Liver (tissue), 9 donors: ENCODE measurements around the gene TMEM86B. TPM values are rescaled to one million over a fixed set of nuclear protein-coding genes. Genes with fewer than 3 reads are reported as not detected.

Experiments
- DNase-seq: peaks from one replicate; pipeline ENCODE4 v3.0.0-alpha.2; 2017; ENCODE audit warnings: low spot score
- H3K27ac ChIP-seq, 2 donors: one replicate each; pipeline ENCODE4 v1.7.0; 2013; ENCODE audit warnings: inconsistent platforms in 2 of 2, low read length in 2 of 2, control low read depth in 1 of 2, low read depth in 1 of 2, mild to moderate bottlenecking in 1 of 2
- H3K27me3 ChIP-seq, 4 donors: one replicate each; pipeline versions ENCODE4 v1.6.1 to v1.7.0; 2013; ENCODE audit warnings: low read length in 3 of 4, inconsistent platforms in 1 of 4, mild to moderate bottlenecking in 1 of 4, moderate library complexity in 1 of 4; ENCODE audit not compliant: control insufficient read depth in 4 of 4, insufficient read depth in 4 of 4
- H3K36me3 ChIP-seq, 4 donors: one replicate each; pipeline versions ENCODE4 v1.6.1 to v1.7.0; 2013; ENCODE audit warnings: low read length in 3 of 4, mild to moderate bottlenecking in 3 of 4, low read depth in 1 of 4, moderate library complexity in 1 of 4; ENCODE audit not compliant: control insufficient read depth in 4 of 4, insufficient read depth in 3 of 4
- H3K4me1 ChIP-seq, 4 donors: one replicate each; pipeline versions ENCODE4 v1.6.1 to v1.7.0; 2013; ENCODE audit warnings: low read length in 3 of 4, mild to moderate bottlenecking in 3 of 4, moderate library complexity in 1 of 4; ENCODE audit not compliant: control insufficient read depth in 4 of 4, insufficient read depth in 4 of 4
- H3K4me3 ChIP-seq, 3 donors: one replicate each; pipeline versions ENCODE4 v1.6.1 to v1.7.0; 2013; ENCODE audit warnings: low read length in 3 of 3, control low read depth in 1 of 3, low read depth in 1 of 3, mild to moderate bottlenecking in 1 of 3
- H3K9ac ChIP-seq, 2 donors: one replicate each; pipeline ENCODE4 v1.7.0; 2013; ENCODE audit warnings: low read length in 2 of 2, mild to moderate bottlenecking in 2 of 2, moderate library complexity in 2 of 2, control low read depth in 1 of 2, low read depth in 1 of 2
- H3K9me3 ChIP-seq, 4 donors: one replicate each; pipeline versions ENCODE4 v1.6.1 to v1.7.0; 2013; ENCODE audit warnings: low read length in 3 of 4; ENCODE audit not compliant: control insufficient read depth in 4 of 4
- EGR1 ChIP-seq, 2 donors: IDR thresholded peaks; 2 replicates each; pipeline ENCODE4 v1.6.1; 2016 to 2018; ENCODE audit warnings: antibody characterized with exemption in 2 of 2, low read depth in 2 of 2
- FOXA1 ChIP-seq: IDR thresholded peaks from 2 replicates; pipeline ENCODE4 v1.6.1; 2016; ENCODE audit warnings: antibody characterized with exemption
- GABPA ChIP-seq, 2 donors: IDR thresholded peaks in 1 of 2; conservative IDR thresholded peaks in 1 of 2; 2 replicates each; pipeline ENCODE4 v1.6.1; 2016; ENCODE audit warnings: antibody characterized with exemption in 2 of 2, mild to moderate bottlenecking in 1 of 2, moderate library complexity in 1 of 2
- NR2F2 ChIP-seq: IDR thresholded peaks from 2 replicates; pipeline ENCODE4 v1.6.1; 2016; ENCODE audit warnings: antibody characterized with exemption
- RXRA ChIP-seq, 2 donors: IDR thresholded peaks; 2 replicates each; pipeline ENCODE4 v1.6.1; 2017 to 2018; ENCODE audit warnings: antibody characterized with exemption in 2 of 2, mild to moderate bottlenecking in 1 of 2
- TAF1 ChIP-seq: conservative IDR thresholded peaks from 2 replicates; pipeline ENCODE4 v1.6.1; 2016; ENCODE audit warnings: antibody characterized with exemption, mild to moderate bottlenecking
- YY1 ChIP-seq: IDR thresholded peaks from 2 replicates; pipeline ENCODE4 v1.6.1; 2016; ENCODE audit warnings: antibody characterized with exemption, mild to moderate bottlenecking
- WGBS: extraction: QIAGEN DNeasy Blood & Tissue Kit; methylation state at CpG from one replicate; pipeline ENCODE4 v1.1.7; 2013; 5-methylcytosine and 5-hydroxymethylcytosine counted together
- polyA plus RNA-seq, 2 donors: library from polyadenylated mRNA; stranded (reverse) in 1 of 2; unstranded in 1 of 2; fragments of 200-250 nt in 1 of 2; fragments of >200 nt in 1 of 2; fragmentation: Nextera tagmentation in 1 of 2; extraction: Ambion mirVana in 1 of 2; gene quantifications; one replicate each; pipeline versions ENCODE4 v1.2.1 to v1.2.3, GENCODE V29; 2013 to 2015
- total RNA-seq, 2 donors: library from RNA; depleted of rRNA; stranded (reverse); fragments of >200 nt; gene quantifications; one replicate each; pipeline ENCODE4 v1.2.3, GENCODE V29; 2014
- TF ChIP-seq, protein P1 (sequence below): IDR thresholded peaks from 2 replicates; pipeline ENCODE4 v1.6.1; 2016; ENCODE audit warnings: antibody characterized with exemption
- TF ChIP-seq, protein P2 (sequence below): IDR thresholded peaks from 2 replicates; pipeline ENCODE4 v1.6.1; 2016; ENCODE audit warnings: antibody characterized with exemption, mild to moderate bottlenecking
- TF ChIP-seq, protein P3 (sequence below): IDR thresholded peaks from 2 replicates; pipeline ENCODE4 v1.6.1; 2016; ENCODE audit warnings: antibody characterized with exemption
- TF ChIP-seq, protein P4 (sequence below): IDR thresholded peaks from 2 replicates; pipeline ENCODE4 v1.6.1; 2016; ENCODE audit warnings: antibody characterized with exemption
- TF ChIP-seq, protein P5 (sequence below): fragments of 150-350 bp; IDR thresholded peaks from 2 replicates; pipeline ENCODE4 v1.5.1; 2017; ENCODE audit warnings: improper control_type of control experiment, low read depth, low read length; ENCODE audit not compliant: missing input control
- donor health status: healthy.
- donor health status: healthy.
- donor health status: healthy.
- donor health status: healthy.
- donor health status: healthy.

TMEM86B gene
- total and polyA plus RNA-seq, 4 donors = 4.8 to 20.1 (median 16.6) TPM

DNA sequence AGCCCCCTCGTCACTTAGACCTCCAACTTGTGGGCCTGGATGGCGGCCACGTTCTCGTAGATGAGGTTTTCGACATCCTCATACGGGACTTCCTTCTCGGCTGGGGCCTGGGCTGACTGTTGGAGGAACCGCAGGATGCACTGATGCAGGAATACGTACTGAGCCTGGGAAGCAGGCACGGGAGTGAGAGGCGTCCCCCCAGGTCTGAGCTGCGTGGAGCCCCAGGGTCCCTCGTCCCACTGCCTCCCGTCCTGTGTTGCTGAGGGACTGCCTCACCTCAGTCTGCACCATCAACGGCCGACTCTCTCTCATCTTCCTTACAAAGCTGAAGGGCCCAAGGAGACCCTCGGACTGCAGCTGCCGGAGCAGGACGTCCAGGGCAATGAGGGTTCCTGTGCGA, 46.8 kb downstream of the TMEM86B start:
- DNase-seq = no peak
- Histone ChIP-seq H3K27ac (no peak overlapping the region), H3K4me1 (peaks cover 2 to 8% (median 7%) of the 10 kb centered on the region in 4 donors), H3K27me3 (peaks cover 2 to 5% (median 4%) of the 10 kb centered on the region in 4 donors), H3K36me3 (peaks cover 0 to 7% (median 0%) of the 10 kb centered on the region in 4 donors), H3K4me3 (no peak overlapping the region), H3K9ac (no peak overlapping the region), H3K9me3 (no peaks in the 10 kb centered on the region)
- 86% methylated on average over 20 of the region's 20 CpGs for WGBS
- TF ChIP-seq YY1 (no peak), TAF1 (no peak), FOXA1 (no peak)
- TF ChIP-seq, protein P1, sequence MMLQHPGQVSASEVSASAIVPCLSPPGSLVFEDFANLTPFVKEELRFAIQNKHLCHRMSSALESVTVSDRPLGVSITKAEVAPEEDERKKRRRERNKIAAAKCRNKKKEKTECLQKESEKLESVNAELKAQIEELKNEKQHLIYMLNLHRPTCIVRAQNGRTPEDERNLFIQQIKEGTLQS = no peak

DNA sequence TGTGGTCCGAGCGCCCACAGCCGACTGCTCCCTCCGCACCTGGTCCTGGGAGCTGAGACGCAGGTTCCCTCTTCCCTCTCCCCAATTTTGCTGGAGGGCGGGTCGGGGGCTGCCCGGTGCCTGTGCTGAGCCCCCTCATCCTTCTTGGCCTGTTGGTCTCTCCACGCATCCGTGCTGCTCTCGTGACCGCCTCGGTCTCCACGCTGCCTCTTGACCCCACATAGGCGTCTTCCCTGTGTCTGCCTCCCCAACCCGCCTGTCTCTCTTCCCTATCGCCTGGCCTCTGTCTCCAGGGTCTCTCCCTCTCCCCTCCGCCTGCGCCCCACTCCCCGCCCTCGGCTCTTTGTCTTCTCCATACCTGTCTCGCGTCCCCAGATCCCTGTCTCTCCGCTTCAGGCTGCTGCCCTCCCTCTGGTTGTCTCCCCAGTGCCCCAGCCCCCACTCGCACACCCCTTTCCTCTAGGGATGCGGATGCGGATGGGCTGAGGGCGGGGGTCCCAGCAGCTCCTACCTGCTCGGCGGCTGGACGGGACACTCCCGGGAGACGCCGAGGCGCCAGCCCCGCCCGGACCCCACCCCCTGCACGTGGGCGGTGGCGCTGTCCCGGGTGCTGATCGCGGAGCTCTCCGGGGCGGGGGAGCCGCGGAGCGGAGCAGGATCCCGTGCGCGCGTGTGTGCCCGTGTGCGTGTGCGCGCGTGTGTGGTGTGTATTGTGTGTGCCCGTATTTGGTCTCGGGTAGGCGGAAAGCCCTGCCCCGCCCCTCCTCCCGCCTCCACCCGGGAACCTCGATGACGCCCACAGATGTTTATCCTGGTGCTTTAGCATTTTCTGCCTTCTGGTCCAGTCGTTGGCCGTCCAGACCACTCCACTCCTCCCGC, 48.7 kb downstream of the TMEM86B start, which contains the start of gene SYT5:
Gene SYT5, minus strand, starts transcription at position 684 of the 879 bp plus-strand sequence. CDS start 1,248 bp downstream, outside the sequence.
- Histone ChIP-seq H3K9me3 (no peaks in the 10 kb centered on the region), H3K27ac (no peak within 1 kb of the TSS), H3K9ac (no peak within 1 kb of the TSS), H3K4me3 (no peak within 1 kb of the TSS), H3K36me3 (peaks cover 0 to 2% (median 0%) of the 10 kb centered on the region in 4 donors), H3K27me3 (peaks cover 2 to 9% (median 5%) of the 10 kb centered on the region in 4 donors), H3K4me1 (peaks cover 2 to 8% (median 7%) of the 10 kb centered on the region in 4 donors)
- 7% methylated on average over 68 of the region's 68 CpGs for WGBS
- TF ChIP-seq GABPA (IDR thresholded peaks at IDR 0.05 in 1 of 2, conservative IDR thresholded peaks at IDR 0.05 in 1 of 2) = no peak
- TF ChIP-seq, protein P2, sequence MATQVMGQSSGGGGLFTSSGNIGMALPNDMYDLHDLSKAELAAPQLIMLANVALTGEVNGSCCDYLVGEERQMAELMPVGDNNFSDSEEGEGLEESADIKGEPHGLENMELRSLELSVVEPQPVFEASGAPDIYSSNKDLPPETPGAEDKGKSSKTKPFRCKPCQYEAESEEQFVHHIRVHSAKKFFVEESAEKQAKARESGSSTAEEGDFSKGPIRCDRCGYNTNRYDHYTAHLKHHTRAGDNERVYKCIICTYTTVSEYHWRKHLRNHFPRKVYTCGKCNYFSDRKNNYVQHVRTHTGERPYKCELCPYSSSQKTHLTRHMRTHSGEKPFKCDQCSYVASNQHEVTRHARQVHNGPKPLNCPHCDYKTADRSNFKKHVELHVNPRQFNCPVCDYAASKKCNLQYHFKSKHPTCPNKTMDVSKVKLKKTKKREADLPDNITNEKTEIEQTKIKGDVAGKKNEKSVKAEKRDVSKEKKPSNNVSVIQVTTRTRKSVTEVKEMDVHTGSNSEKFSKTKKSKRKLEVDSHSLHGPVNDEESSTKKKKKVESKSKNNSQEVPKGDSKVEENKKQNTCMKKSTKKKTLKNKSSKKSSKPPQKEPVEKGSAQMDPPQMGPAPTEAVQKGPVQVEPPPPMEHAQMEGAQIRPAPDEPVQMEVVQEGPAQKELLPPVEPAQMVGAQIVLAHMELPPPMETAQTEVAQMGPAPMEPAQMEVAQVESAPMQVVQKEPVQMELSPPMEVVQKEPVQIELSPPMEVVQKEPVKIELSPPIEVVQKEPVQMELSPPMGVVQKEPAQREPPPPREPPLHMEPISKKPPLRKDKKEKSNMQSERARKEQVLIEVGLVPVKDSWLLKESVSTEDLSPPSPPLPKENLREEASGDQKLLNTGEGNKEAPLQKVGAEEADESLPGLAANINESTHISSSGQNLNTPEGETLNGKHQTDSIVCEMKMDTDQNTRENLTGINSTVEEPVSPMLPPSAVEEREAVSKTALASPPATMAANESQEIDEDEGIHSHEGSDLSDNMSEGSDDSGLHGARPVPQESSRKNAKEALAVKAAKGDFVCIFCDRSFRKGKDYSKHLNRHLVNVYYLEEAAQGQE = peak; percentile 99
- DNase-seq = peak; percentile 61

DNA sequence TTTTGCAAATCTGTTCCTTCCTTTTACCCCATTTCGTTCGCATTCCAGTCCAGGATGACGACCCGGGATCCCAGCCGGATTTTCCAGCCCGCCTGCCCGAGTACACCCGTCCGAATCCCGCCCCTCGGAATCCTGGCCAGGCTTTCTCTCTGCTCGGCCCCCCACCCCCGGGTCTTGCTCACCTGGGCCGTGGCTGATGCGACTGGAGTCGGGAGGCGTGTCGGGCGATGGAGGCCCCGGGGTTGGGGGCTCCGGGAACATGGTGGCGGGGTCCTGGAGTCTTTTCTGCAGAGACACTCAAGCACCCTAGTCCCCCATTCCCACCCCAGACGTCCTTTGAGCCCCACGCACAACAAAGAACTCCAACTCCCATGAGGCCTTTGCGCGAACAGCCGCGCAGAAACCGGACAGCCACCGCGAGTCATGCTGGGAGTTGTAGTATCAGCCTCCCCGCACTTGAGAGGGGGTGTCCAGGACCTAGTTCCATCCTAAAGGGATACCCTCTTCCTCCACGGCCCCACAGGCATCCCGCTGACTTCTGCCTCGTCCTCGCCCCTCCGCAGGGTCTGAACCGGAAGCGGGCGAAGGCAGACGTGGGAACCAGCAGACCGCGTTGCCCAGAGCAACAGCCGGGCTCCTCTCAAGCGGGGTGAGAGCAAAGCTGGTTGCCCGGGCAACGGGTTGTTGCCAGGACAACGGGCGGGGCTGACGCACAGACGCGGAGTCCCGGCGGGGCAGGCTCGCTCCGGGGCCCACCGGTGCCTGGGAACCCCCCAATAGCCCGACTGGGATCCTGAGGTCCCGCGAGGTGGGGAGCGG, 49.6 kb downstream of the TMEM86B start:
- Histone ChIP-seq H3K4me1 (peaks cover 2 to 8% (median 7%) of the 10 kb centered on the region in 4 donors), H3K9ac (no peak overlapping the region), H3K36me3 (peaks cover 0 to 2% (median 0%) of the 10 kb centered on the region in 4 donors), H3K27ac (no peak overlapping the region), H3K27me3 (peaks cover 2 to 10% (median 7%) of the 10 kb centered on the region in 4 donors), H3K4me3 (no peak overlapping the region), H3K9me3 (no peaks in the 10 kb centered on the region)
- 10% methylated on average over 61 of the region's 61 CpGs for WGBS
- DNase-seq = peak; percentile 66
- TF ChIP-seq, protein P3, sequence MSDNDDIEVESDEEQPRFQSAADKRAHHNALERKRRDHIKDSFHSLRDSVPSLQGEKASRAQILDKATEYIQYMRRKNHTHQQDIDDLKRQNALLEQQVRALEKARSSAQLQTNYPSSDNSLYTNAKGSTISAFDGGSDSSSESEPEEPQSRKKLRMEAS = no peak
- TF ChIP-seq NR2F2 = no peak
- TF ChIP-seq FOXA1 = no peak
- TF ChIP-seq, protein P4, sequence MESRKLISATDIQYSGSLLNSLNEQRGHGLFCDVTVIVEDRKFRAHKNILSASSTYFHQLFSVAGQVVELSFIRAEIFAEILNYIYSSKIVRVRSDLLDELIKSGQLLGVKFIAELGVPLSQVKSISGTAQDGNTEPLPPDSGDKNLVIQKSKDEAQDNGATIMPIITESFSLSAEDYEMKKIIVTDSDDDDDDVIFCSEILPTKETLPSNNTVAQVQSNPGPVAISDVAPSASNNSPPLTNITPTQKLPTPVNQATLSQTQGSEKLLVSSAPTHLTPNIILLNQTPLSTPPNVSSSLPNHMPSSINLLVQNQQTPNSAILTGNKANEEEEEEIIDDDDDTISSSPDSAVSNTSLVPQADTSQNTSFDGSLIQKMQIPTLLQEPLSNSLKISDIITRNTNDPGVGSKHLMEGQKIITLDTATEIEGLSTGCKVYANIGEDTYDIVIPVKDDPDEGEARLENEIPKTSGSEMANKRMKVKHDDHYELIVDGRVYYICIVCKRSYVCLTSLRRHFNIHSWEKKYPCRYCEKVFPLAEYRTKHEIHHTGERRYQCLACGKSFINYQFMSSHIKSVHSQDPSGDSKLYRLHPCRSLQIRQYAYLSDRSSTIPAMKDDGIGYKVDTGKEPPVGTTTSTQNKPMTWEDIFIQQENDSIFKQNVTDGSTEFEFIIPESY = no peak
- no peak for TF ChIP-seq RXRA (IDR thresholded peaks at IDR 0.05)
- no peak for TF ChIP-seq EGR1 (IDR thresholded peaks at IDR 0.05; ENCODE audit: low read depth in 2 of 2)
- TF ChIP-seq, protein P5, sequence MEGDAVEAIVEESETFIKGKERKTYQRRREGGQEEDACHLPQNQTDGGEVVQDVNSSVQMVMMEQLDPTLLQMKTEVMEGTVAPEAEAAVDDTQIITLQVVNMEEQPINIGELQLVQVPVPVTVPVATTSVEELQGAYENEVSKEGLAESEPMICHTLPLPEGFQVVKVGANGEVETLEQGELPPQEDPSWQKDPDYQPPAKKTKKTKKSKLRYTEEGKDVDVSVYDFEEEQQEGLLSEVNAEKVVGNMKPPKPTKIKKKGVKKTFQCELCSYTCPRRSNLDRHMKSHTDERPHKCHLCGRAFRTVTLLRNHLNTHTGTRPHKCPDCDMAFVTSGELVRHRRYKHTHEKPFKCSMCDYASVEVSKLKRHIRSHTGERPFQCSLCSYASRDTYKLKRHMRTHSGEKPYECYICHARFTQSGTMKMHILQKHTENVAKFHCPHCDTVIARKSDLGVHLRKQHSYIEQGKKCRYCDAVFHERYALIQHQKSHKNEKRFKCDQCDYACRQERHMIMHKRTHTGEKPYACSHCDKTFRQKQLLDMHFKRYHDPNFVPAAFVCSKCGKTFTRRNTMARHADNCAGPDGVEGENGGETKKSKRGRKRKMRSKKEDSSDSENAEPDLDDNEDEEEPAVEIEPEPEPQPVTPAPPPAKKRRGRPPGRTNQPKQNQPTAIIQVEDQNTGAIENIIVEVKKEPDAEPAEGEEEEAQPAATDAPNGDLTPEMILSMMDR = no peak
